Measurements from ENCODE around the gene CITED1. TPM values are rescaled to one million over a fixed set of nuclear protein-coding genes. Genes with fewer than 3 reads are reported as not detected.

The CITED1 gene
- total and polyA plus RNA-seq, 2 of the 13 experiments (the other 11 are each of a cell fraction or from before 2014, with no cell fraction given): 0.09 TPM; not detected in 1

- TF ChIP-seq RERE (CRISPR knock-in tag; IDR thresholded peaks at IDR 0.05; ENCODE audit: low read depth) (no peak), ZNF20 (CRISPR knock-in tag; IDR thresholded peaks at IDR 0.05) (no peak), ERF (CRISPR knock-in tag; IDR thresholded peaks at IDR 0.05) (no peak), SALL1 (CRISPR knock-in tag; IDR thresholded peaks at IDR 0.05) (no peak), GPBP1L1 (CRISPR knock-in tag; IDR thresholded peaks at IDR 0.05) (no peak), TRIM22 (IDR thresholded peaks at IDR 0.05) (no peak)
Measured at GRCh38 chrX:72294497-72294896, 11.2 kb downstream of the CITED1 start (continued).
